ENCODE data around the gene GASK1B.

GRCh38 chr4:158209825-158210807 lies 37.3 kb upstream of the GASK1B start, which contains the start of gene TMEM144:
- TF ChIP-seq CTCF (IDR thresholded peaks at IDR 0.05) (peak in 1 of 5 experiments; percentile 8), POLR2A (IDR thresholded peaks at IDR 0.05) (peak; percentile 94)
